GOT3 (cell line): ENCODE measurements around the gene MVB12A.

Experiments
- DNase-seq: peaks from one replicate; lab custom pipeline; 2025; ENCODE audit warnings: mixed read lengths; lab: John Stamatoyannopoulos, UW

MVB12A gene

DNA sequence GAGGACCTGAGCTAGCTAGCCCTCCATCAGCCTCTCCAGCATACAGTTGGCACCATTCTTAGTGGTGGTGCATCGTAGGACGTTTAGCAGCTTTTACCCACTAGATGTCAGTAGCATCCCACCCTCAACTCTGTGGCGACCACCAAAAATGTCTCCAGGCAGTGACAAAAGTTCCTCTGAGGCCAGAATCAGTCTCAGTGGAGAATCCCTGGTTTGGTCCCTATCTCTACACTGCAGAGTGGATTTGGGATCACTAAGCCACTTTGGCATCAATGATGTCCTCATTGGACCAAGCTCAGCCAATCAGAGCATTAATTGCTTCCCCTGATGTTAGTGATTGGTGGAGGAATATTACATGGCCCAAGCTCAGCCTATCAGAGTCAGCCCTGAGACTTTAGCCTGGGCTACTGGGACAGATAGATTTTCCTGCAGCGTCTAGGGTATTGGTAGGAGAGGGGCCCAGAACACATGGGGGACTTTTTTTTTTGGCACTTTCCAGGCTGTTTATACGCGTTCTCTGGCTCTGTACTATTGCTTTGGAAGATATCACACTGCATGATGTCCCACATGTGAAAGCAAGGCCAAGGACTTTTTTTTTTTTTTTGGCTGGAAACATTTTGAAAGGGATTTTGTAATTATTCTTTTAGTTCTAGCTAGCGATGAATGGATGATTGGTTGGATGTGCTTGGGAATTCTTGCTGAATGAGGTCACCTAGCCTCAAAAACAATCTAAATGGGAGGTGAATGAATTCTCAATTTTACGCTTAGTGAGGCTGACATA is 21.6 kb downstream of the MVB12A start:
- no peak for DNase-seq

DNA sequence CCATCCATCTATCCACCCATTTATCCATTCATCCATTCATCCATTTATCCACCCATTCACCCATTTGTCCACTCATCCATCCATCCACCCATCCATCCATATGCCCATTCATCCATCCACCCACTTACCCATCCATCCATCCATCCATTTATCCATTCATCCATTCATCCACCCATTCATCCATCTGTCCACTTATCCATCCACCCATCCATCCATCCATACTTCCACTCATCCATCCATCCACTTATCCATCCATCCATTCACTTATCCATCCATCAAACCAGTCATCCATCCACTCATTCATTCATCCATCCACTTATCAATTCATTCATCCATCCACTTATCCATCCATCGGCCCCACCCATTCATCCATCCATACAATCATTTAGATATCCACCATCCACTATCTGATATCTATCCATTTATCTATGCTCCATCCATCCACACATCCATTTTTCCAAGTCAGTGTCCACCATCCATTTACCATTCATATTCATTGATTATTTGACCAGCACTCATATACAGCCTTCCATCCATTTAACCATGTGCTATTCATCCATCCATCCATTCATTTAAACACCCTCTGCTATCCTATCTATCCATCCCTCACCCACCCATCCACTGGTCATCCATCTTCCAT is 25.8 kb downstream of the MVB12A start:
- DNase-seq, result no peak

DNA sequence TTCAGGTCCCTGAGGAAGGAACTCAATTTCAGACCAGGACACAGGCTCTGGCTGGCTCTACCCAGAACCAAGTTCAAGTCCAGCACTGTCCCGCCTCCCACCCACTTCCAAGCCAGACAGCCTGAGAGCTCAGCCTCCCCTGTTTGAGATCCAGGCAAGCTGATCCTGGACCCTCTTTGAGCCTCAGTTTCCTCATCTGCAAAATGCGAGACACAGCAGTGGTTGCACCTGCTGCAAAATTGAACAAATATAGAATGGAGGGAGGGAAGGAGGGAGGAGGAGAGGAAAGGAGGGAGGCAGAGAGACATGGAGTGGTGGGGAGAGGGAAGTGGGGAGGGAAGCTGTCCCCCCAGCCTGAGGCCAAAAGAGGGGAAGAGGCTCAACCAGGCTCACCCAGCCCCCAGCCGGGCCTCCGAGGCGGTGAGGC is 27.9 kb downstream of the MVB12A start:
- no peak for DNase-seq

DNA sequence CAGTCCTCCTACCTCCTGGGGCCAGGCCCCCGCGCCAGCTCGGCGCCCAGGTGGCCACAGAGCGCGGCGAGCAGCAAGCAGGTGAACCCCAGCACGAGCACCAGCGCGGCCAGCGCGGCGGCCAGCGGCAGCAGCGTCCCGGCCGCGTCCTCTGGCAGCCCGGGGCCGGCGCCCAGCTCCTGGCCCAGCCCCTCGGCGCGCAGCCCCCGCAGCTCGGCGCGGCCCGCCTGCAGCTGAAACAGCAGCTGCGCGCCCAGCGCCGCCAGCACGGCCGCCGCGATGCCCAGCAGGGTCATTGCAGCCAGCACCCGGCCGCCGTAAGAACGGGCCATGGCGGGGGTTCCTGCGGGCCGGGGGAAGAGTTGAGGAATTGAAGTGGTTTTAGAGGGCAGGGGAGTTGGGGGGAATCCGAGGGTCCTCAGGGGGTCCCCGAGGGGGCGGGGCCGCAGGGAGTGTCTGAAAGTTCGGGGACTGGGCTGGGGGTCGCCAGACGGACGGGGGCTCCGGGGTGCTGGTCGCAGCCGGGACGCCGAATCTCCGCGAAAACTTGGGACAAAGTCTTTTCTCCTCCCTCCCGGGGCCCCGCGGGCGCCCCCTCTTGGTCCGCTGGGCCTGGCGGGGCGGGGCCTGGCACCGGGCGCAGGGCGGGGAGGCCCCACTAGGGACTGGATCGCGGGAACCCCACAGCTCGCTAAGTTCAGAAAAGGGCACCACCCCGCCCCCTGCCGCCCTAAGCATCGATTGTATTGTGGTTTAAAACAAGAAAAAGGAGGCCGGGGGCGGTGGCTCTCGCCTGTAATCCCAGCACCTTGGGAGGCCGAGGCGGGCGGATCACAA is 28.5 kb downstream of the MVB12A start, which contains the start of gene TMEM221:
TMEM221 (minus strand) TSS at position 538 of the 837 bp plus-strand sequence; CDS start at position 332, 206 bp downstream.
- DNase-seq, result no peak

DNA sequence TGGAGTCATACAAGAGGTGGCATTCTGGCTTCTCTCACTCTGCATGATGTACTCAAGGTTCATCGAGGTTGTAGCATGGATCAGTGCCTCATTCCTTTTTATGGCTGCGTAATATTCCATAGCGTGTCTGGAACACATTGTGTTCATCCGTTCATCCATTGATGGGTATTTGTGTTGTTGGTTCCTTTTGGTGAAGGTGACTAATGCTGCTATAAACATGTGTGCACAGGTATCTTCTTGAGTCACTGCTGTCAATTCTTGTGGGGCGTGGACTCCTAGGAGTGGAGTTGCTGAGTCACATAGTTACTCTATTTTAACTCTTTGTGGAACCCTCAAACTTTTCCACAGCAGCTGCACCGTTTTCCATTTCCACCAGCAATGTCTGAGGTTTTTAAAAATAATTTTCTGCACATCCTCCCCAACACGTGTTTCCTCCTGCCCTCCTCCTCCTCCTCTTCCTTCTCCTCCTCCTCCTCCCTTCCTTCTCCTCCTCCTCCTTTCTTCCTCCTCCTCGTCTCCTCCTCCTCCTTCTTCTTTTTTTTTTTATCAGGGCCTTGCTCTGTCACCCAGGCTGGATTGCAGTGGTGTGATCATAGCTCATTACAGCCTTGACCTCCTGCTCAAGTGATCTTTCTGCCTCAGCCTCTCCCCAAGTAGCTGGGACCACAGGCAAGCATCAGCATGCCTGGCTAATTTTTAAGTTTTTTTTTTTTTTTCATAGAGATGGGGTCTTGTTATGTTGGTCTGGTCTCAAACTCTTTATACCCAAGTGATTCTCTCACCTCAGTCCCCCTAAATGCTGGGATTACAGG is 30.6 kb downstream of the MVB12A start:
- DNase-seq, result no peak

DNA sequence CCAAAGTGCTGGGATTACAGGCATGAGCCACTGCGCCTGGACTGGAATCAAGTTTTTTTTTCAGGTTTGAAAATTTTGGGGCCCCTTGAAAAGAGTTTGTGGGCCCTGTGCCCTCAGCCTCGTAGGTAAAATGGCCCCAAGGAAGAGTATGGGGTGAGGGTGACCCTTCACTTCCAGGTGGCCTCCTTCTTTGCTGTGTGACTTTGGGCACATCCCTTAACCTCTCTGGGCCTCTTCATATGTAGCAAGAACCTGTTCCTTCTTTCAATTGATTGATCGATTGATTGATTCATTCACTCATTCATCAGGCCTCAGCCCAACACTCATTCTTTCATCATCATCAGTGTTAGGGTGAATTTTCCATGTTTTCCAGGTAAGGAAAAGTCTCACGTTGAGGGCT is 32.0 kb downstream of the MVB12A start:
- no peak for DNase-seq

DNA sequence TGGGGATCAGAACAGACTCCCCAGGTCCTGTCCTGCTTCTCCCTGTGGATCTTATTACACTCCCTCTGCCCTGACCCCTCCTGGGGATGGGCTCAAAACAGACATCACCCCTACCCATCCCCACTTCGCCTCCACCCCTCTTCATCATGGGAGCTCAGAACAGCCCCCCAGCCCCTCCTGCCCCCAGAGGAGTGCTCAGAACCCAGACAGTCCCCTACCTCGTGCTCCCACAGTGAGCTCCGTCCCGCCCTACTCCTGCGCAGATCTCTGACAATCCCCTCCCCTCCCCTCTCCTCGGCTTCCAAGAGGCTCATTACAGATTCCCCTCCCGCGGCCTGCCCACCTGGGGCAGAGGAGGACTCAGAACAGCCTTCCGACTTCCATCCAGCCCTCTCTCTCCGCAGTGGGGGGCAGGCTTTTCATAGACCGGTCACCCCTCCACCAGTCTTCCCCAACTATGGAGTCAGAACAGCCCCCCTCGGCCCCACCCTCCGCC is 34.8 kb downstream of the MVB12A start:
- no peak for DNase-seq

DNA sequence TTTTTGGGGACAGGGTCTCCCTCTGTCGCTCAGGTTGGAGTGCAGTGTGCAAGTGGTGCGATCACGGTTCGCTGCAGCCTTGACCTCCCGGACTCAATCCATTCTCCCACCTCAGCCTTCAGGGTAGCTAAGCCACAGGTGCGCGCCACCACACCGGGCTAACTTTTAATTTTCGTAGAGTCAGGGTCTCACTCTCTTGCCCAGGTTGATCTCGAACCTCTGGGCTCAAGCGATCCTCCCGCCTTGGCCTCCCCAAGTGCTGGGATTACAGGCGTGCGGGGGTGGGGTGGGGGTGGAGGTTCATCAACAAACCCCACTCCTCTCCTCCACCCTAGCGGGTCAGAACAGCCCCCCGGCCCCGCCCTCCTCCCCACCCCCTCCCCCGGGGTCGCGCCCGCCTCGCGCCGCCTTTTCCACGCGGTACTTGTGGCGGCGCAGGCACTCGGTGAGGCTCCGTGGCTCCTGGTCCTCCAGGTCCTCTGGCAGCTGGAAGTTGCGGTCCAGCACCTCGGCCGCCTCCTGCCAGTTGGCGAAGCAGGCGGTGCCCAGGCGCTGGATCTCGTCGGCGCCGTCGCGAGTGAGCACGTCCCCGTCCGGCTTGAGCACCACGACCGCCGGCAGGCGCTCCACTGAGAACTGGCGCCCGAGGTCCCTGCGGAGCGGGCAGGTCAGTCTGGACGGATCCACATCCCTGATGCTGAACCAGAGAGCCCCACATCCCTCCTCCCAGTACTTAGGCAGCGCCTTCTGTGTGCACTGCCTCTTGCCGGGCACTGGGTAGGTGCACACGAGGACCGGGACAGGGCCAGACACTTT is 35.7 kb downstream of the MVB12A start:
- no peak for DNase-seq

DNA sequence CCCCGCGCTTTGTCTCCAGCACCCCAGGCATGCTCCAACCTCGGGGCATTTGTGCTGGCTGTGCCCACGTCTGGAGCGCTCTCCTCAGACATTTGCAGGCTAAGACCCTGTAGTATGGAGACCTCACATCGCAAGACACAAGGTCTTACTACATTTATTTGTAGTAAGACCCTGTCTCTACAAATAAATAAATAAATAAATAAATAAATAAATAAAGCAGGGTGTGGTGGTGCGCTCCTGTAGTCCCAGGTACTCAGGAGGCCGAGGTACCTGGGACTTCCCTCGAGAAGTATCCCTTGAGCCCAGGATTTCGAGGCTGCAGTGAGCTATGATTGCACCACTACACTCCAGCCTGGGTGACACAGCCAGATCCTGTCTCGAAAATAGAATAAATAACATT is 36.3 kb downstream of the MVB12A start:
- no peak for DNase-seq

DNA sequence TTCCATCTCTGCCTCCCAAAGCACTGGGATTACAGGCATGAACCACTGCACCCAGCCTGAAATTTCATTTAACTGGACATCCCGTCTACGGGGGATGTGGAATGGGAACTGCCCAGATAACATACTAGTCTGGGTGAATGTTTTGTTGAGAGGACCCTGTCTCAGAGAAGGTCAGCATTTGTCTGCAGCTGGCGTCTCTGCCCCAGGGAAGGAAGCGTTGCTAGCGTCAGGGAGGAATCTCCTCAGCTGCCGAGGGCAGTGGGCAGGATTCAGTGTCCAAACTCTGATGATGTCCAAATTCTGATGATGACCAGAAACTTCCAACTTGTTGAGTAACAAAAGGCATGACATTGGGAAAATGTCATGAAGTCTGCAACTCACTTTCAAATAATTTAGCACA is 37.8 kb downstream of the MVB12A start:
- DNase-seq, result no peak

DNA sequence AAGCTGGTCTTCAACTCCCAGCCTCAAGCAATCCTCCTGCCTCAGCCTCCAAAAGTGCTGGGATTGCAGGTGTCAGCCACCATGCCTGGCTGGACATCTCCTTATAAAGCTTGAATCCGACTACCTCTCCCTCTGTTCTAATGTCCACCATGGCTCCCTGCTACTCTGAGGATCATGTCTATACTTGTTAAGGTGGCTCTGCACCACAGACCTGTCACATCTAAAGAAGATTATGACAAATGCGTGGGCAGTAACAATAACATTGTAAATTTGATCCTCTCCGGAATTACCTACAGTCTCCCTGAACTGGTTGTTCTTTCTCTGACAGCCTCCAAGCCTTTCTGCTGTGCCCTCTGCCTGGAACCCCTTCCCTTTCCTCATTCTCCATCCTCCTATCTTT is 39.1 kb downstream of the MVB12A start:
- no peak for DNase-seq

DNA sequence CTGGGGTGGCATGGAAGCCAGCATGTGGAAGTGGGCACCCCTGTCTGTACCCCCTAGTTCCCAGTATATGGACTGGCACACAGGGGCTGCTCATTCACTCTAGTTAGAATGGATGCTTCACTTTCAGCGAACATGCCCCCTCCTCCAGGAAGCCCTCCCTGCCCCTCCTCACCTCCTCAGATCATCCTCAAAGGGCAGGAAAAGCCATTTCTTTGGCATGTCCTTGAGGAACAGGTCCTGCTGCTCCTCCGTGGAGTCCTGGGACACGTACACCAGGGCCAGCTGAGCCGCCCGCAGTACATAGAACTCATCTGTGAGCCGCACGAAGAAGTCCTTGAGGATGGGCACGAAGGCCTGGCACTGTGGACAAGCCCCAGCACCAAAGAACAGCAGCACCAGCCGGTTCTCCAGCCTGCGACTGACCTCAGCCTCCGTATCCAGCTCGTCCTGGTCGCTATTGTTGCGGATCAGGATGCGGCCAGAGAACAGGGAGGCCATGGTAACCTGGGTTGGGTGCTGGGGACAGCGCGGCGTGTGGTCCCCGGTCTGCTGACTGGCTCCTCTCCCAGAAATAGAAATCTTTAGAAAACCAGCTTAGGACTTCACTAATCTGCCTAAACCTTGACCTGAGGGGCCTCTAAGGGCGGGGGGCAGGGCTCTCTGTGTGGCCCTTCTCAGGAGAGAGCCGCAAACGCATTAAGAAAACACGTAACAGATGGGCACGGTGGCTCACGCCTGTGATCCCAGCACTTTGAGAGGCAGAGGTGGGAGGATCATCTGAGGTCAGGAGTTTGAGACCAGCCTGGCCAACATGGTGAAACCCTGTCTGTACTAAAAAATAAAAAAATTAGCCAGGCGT is 40.8 kb downstream of the MVB12A start, which contains the start of gene NXNL1:
NXNL1 (minus strand) TSS at position 555 of the 859 bp plus-strand sequence; CDS start at position 498, 57 bp downstream.
- no peak for DNase-seq

DNA sequence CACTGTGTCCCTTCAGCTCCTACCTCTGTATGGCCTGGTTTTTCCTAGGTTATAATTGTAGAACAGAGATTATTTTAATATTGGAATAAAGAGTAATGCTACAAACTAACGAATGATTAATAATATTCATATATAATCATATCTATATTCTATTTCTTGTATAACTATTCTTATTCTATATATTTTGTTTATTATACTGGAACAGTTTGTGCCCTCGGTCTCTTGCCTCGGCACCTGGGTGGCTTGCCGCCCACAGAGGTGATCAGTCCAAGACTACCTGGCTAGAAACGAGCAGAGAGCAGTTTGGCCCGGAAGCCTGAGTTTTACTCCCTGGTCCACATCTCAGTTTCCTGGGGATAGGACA is 46.6 kb downstream of the MVB12A start:
- no peak for DNase-seq

DNA sequence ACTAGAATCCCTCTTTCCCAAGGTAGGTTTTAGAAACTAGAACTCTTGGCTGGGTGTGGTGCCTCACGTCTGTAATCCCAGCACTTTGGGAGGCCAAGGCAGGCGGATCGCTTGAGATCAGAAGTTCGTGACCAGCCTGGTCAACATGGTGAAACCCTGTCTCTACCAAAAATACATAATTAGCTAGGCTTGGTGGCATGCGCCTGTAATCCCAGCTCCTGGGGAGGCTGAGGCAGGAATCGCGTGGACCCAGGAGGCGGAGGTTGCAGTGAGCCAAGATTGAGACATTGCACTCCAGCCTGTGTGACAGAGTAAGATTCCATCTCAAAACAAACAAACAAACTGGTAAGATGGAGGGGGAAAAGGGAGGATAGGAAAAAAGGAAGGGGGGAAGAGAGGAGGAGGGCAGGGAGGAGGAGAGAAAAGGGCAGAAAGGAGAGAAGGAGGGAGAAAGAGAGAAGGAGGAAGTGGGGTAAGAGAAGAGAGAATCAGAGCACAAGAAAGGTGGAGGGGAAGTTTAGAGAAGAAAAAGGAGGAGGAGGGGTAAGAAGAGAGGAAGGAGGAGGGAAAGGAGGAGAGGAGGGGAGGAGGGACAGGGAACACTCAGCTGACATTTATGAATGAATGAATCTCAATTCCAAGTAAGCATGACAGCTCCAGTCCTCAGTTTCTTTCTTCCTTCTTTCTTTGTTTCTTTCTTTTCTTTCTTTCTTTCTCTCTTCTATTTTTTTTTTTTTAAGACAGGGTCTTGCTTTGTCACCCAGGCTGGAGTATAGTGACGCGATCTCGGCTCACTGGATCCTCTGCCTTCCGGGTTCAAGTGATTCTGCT is 47.8 kb downstream of the MVB12A start:
- DNase-seq, result no peak

DNA sequence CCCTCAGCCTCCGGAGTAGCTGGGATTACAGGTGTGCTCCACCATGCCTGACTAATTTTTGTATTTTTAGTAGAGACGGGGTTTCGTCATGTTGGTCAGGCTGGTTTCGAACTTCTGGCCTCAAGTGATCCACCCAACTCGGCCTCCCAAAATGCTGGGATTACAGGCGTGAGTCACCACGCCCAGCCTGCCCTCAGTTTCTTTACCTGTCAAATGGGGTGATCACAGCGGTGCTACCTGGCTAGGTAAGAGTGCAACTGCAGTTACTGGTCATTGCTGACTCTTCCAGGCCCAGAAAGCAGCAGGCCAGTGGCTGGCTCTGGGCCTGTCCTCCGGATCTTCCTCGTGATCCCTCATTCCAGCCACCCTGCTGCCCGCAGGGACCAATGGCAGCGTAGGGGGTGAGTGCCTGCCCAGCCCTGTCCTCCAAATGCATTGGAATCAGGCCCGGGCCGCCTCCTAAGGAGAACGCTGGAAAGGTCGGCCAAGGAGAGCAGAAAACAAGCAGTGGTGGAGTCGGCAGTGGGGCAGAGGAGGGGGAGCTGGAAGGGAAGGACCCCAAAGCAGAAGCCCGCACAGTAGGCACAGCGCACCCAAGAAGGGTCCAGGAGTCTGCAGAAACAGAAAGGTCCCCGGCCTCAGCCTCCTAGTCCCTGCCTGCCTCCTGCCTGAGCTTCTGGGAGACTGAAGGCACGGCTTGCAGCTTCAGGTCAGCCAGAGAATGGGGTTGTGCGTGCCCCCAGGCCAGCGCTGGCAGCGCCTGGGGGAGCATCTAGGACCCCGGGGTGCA is 48.6 kb downstream of the MVB12A start:
- DNase-seq, result no peak

DNA sequence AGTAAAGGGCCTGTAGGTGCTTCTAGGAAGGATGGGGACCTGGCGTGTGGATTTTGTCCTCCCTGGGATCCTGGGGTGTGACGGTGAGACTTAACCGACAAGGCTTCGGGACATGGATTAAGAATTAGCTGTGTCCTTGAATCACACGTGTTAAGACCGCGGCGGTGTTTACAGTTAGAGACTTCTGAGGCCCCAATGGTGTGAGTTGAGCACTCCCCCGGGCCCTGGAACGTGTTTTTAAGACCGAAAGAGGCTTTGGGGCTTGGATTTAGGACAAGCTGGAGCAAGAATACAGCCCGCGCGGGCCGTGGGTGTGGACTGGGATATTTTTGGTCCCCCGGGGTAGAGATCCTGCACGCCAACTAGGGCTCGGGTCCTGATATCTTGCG is 49.2 kb downstream of the MVB12A start:
- no peak for DNase-seq

DNA sequence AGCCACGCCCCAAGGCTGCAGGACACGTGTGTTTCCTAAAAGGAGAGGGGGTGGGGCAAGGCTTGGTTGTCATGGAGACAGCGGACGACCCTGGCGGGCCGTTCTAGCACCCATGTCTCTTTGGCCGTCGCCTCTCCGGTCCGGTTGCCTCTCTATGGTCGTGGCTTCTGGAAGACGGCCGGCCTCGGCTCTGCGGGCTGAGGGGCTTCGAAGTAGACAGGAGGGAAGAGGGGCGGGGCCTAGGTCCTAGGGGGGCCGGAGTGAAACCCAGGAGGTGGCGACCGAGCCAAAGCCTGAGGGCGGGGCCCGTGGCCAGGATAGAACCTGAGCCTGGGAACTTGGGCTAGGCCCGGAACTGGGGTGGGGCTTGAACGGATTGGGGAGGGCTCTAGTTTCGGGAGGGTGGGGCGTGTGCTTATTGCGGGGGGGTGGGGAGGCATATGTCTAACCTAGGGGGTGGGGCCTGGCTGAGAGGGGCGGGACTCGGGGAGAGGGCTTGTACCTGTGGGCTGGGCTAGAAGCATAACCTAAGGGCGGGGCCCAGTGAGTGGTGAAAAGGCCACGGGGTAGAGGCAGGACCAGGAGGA is 49.7 kb downstream of the MVB12A start:
- peak; percentile 93 for DNase-seq
